ENCODE data around the gene KCTD11. TPM values are rescaled to one million over a fixed set of nuclear protein-coding genes. Genes with fewer than 3 reads are reported as not detected.

Gene KCTD11
- polyA plus RNA-seq, 1 donor (not counting 4 experiments of a cell fraction or from before 2014, with no cell fraction given): 18.5 TPM

DNA sequence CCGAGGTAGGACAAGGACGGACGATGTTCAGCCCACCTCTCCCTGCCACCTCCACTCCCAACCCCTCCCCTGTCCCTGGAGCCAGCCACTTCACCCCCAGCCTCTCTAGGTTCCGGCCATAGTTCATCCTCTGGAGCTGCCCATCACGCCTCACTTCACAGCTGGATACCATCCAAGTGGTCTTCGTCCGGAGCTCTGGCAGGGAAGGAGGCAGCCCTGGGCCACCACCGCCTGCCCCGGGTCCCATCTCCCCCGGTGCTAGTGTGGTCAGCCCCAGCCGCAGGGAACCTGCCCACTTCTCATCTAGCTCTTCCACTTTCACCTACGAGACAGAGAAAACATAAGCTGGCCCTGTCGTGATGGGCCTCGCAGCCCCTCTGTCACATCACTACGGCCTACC, 30.5 kb upstream of the KCTD11 start:
- Histone ChIP-seq H4K20me1 (ENCODE audit: control insufficient read depth, extremely low read depth, insufficient read depth, low read length) (no peaks in the 10 kb centered on the region), H3K27me3 (ENCODE audit: control insufficient read depth, extremely low read depth, insufficient read depth, low read length) (no peaks in the 10 kb centered on the region), H3K36me3 (ENCODE audit: control insufficient read depth in 2 of 2, extremely low read depth in 1 of 2, insufficient read depth in 2 of 2, low read length in 2 of 2) (peaks cover 43 to 73% of the 10 kb centered on the region in 2 experiments), H3K9me3 (ENCODE audit: control insufficient read depth, low read depth, low read length) (no peaks in the 10 kb centered on the region), H3K27ac (ENCODE audit: control insufficient read depth, insufficient read depth, low read length) (no peak overlapping the region), H3K4me3 (ENCODE audit: control insufficient read depth in 2 of 3, extremely low read depth in 1 of 3, insufficient read depth in 2 of 3, low read depth in 1 of 3, low read length in 3 of 3) (no peak overlapping the region), H3K9me1 (ENCODE audit: control insufficient read depth, extremely low read depth, insufficient read depth, low read length) (no peaks in the 10 kb centered on the region), H3K4me2 (ENCODE audit: control insufficient read depth, extremely low read depth, insufficient read depth, low read depth, low read length) (no peak overlapping the region), H3K9ac (ENCODE audit: control insufficient read depth, extremely low read depth, insufficient read depth, low read length) (no peak overlapping the region), H3K4me1 (ENCODE audit: control insufficient read depth, extremely low read depth, insufficient read depth, low read length) (no peaks in the 10 kb centered on the region), H3K79me2 (ENCODE audit: control insufficient read depth, insufficient read depth, low read length) (no peaks in the 10 kb centered on the region), H2AFZ (ENCODE audit: control insufficient read depth, low read length) (no peak overlapping the region)
- TF ChIP-seq EZH2 (IDR thresholded peaks at IDR 0.05; ENCODE audit: low read length) (no peak), CTCF (optimal IDR thresholded peaks at IDR 0.05 in 1 of 3, IDR thresholded peaks at IDR 0.05 in 1 of 3, conservative IDR thresholded peaks at IDR 0.05 in 1 of 3; ENCODE audit: extremely low read depth in 1 of 3, insufficient read depth in 2 of 3, low read length in 3 of 3) (no peak)
- dilution Hi-C loops (cut with MboI; ENCODE audit: extremely low pct_ligation_motif_present, low sequenced_read_pairs): no loop called here
- no peak for FAIRE-seq
- no peak for DNase-seq (ENCODE audit: low read depth, low spot score)

GRCh38 chr17:7322520-7323194, 29.3 kb upstream of the KCTD11 start:
- no peaks in the 10 kb centered on the region for H3K27me3 ChIP-seq (ENCODE audit: control insufficient read depth, extremely low read depth, insufficient read depth, low read length)
- TF ChIP-seq CTCF (optimal IDR thresholded peaks at IDR 0.05 in 1 of 3, IDR thresholded peaks at IDR 0.05 in 1 of 3, conservative IDR thresholded peaks at IDR 0.05 in 1 of 3; ENCODE audit: extremely low read depth in 1 of 3, insufficient read depth in 2 of 3, low read length in 3 of 3): no peak
- TF ChIP-seq EZH2 (IDR thresholded peaks at IDR 0.05; ENCODE audit: low read length): no peak
- dilution Hi-C loops (cut with MboI; ENCODE audit: extremely low pct_ligation_motif_present, low sequenced_read_pairs): no loop called here
- H3K4me2 ChIP-seq (ENCODE audit: control insufficient read depth, extremely low read depth, insufficient read depth, low read depth, low read length): no peak overlapping the region
- H3K27ac ChIP-seq (ENCODE audit: control insufficient read depth, insufficient read depth, low read length): no peak overlapping the region
- no peaks in the 10 kb centered on the region for H4K20me1 ChIP-seq (ENCODE audit: control insufficient read depth, extremely low read depth, insufficient read depth, low read length)
- H3K36me3 ChIP-seq (ENCODE audit: control insufficient read depth in 2 of 2, extremely low read depth in 1 of 2, insufficient read depth in 2 of 2, low read length in 2 of 2): peaks cover 46 to 74% of the 10 kb centered on the region in 2 experiments
- H3K9me1 ChIP-seq (ENCODE audit: control insufficient read depth, extremely low read depth, insufficient read depth, low read length): peaks cover 2% of the 10 kb centered on the region
- H3K4me3 ChIP-seq (ENCODE audit: control insufficient read depth in 2 of 3, extremely low read depth in 1 of 3, insufficient read depth in 2 of 3, low read depth in 1 of 3, low read length in 3 of 3): no peak overlapping the region
- no peaks in the 10 kb centered on the region for H3K9me3 ChIP-seq (ENCODE audit: control insufficient read depth, low read depth, low read length)
- no peak for FAIRE-seq
- H3K79me2 ChIP-seq (ENCODE audit: control insufficient read depth, insufficient read depth, low read length): peaks cover 5% of the 10 kb centered on the region
- no peak overlapping the region for H3K9ac ChIP-seq (ENCODE audit: control insufficient read depth, extremely low read depth, insufficient read depth, low read length)
- no peaks in the 10 kb centered on the region for H3K4me1 ChIP-seq (ENCODE audit: control insufficient read depth, extremely low read depth, insufficient read depth, low read length)
- DNase-seq (ENCODE audit: low read depth, low spot score): no peak
- H2AFZ ChIP-seq (ENCODE audit: control insufficient read depth, low read length): no peak overlapping the region

Measured in keratinocyte (primary cell).